Choroid plexus epithelial cell (primary cell): ENCODE data around the gene KDM2B.
"Not testable (repeated sequence)": the region's sequence is repeated elsewhere in the genome, so short reads cannot be mapped to it uniquely, and the experiment has no call there.

Experiments used
- DNase-seq: peaks from one replicate; pipeline ENCODE4 v3.0.0-alpha.2; 2010; ENCODE audit warnings: low read depth
- H3K4me3 ChIP-seq: 2 replicates; pipeline ENCODE4 v1.5.1; 2011; ENCODE audit warnings: low read depth, mild to moderate bottlenecking, control low read depth, low read length, moderate library complexity
- CTCF ChIP-seq: conservative IDR thresholded peaks from 2 replicates; pipeline ENCODE4 v1.5.1; 2011; ENCODE audit warnings: low read depth, mild to moderate bottlenecking, control low read depth, inconsistent platforms, low read length, moderate library complexity

KDM2B gene

GRCh38 chr12:121388421-121388981 is 192.3 kb downstream of the KDM2B start:
- DNase-seq: peak; percentile 14
- H3K4me3 ChIP-seq: no peak overlapping the region
- TF ChIP-seq CTCF: no peak

GRCh38 chr12:121384891-121385290 is 195.9 kb downstream of the KDM2B start:
- DNase-seq: not testable (repeated sequence)

DNA sequence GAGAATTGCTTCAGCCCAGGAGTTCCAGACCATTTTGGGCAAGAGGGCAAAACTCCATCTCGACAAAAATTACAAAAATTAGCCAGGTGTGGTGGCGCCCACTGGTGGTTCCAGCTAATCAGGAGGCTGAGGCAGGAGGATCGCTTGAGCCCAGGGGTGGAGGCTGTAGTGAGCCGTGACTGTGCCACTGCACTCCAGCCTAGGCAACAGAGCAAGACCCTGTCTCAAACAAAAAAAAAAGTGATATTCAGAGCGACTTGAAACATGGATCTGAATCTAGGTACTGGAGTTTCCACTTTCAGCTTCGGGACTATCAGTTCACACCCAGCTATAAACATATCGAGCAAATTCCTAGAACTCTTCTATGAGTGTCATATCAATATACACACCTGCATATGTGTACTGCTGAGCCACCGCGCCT is 197.2 kb downstream of the KDM2B start:
- no peak overlapping the region for H3K4me3 ChIP-seq
- DNase-seq: no peak
- TF ChIP-seq CTCF: peak; percentile 19

More at GRCh38 chr12:121384891-121385290, 195.9 kb downstream of the KDM2B start:
- H3K4me3 ChIP-seq: not testable (repeated sequence)

GRCh38 chr12:121379945-121380344 is 200.9 kb downstream of the KDM2B start:
- no peak overlapping the region for H3K4me3 ChIP-seq
- TF ChIP-seq CTCF: no peak
- no peak for DNase-seq
